Stomach (tissue), 4 donors: ENCODE results near the gene TSHZ1.

ENCODE experiments used
- POLR2A ChIP-seq, 4 donors: fragments of 450-650 bp; IDR thresholded peaks; one replicate each; pipeline ENCODE4 v1.6.1; 2016; ENCODE audit warnings: antibody characterized with exemption in 4 of 4, control low read depth in 2 of 4, mild to moderate bottlenecking in 1 of 4, moderate library complexity in 1 of 4
- POLR2AphosphoS5 ChIP-seq, 3 donors: sonication (generic); formaldehyde crosslinking; IDR thresholded peaks; one replicate each; pipeline ENCODE4 v1.6.1; 2016; ENCODE audit warnings: antibody characterized with exemption in 3 of 3
- TF ChIP-seq, protein P1 (sequence below), 7 experiments: fragments of 450-650 bp in 4 of 7; fragments of 200-600 bp in 3 of 7; sonication (generic) in 3 of 7; IDR thresholded peaks; one replicate each; pipeline ENCODE4 v1.5.1; 2016 to 2019; ENCODE audit warnings: antibody characterized with exemption in 7 of 7, control low read depth in 2 of 7, mild to moderate bottlenecking in 1 of 7

DNA sequence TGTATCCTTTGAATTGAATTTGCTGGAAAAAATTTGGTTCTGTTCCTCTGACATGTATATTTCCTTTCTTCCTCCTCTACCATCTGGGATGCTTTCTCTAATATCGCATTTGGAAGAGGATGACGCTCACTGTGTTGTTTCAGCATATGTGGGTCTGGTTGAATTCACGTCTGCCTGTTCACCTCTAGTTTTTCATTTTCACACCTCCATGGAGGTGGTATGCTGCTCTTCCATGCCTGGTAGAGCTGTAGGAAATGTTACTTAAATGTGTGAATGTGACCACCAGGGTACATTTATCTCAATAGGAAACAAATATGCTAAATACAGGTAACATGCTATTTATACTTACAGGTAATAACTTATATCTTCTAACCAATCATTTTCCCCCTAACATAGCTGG lies 44.5 kb downstream of the TSHZ1 start:
- TF ChIP-seq POLR2AphosphoS5 (IDR thresholded peaks at IDR 0.05) (no peak), POLR2A (IDR thresholded peaks at IDR 0.05) (no peak)
- TF ChIP-seq, protein P1, sequence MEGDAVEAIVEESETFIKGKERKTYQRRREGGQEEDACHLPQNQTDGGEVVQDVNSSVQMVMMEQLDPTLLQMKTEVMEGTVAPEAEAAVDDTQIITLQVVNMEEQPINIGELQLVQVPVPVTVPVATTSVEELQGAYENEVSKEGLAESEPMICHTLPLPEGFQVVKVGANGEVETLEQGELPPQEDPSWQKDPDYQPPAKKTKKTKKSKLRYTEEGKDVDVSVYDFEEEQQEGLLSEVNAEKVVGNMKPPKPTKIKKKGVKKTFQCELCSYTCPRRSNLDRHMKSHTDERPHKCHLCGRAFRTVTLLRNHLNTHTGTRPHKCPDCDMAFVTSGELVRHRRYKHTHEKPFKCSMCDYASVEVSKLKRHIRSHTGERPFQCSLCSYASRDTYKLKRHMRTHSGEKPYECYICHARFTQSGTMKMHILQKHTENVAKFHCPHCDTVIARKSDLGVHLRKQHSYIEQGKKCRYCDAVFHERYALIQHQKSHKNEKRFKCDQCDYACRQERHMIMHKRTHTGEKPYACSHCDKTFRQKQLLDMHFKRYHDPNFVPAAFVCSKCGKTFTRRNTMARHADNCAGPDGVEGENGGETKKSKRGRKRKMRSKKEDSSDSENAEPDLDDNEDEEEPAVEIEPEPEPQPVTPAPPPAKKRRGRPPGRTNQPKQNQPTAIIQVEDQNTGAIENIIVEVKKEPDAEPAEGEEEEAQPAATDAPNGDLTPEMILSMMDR (IDR thresholded peaks at IDR 0.05) = no peak
